Measurements from ENCODE around the gene SEC11A. TPM values are rescaled to one million over a fixed set of nuclear protein-coding genes. Genes with fewer than 3 reads are reported as not detected.

SEC11A gene
- total RNA-seq, 1 donor from 2014 or later, result 205 TPM

DNA sequence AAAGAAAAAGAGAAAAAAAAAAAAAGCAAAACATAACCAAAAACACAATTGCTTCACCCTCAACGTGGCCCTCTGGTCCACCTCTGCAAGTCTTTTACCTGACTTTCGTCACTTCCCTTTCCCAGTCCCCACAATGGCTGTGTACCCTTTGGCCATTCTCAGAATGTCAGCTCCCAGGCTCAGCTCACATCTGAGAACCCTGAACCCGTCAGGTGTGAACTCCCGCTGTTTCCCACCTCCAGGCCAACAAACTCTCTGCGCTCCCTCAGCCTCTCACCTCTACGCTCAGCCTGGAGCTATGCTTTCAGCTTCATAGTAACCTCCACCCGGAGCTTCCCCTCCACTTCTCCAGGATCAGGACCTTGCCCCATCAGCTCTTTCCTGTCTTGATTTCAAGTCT, 91.6 kb downstream of the SEC11A start:
- Histone ChIP-seq H3K4me3 (no peak overlapping the region), H3K27me3 (ENCODE audit: low read depth) (no peaks in the 10 kb centered on the region), H3K36me3 (peaks cover 24% of the 10 kb centered on the region), H3K4me1 (no peaks in the 10 kb centered on the region), H3K9me3 (peaks cover 18% of the 10 kb centered on the region), H3K27ac (no peak overlapping the region)
- intact Hi-C loops (cut with DNase I), result no loop called here
- no peak for DNase-seq
- TF ChIP-seq, protein P1, sequence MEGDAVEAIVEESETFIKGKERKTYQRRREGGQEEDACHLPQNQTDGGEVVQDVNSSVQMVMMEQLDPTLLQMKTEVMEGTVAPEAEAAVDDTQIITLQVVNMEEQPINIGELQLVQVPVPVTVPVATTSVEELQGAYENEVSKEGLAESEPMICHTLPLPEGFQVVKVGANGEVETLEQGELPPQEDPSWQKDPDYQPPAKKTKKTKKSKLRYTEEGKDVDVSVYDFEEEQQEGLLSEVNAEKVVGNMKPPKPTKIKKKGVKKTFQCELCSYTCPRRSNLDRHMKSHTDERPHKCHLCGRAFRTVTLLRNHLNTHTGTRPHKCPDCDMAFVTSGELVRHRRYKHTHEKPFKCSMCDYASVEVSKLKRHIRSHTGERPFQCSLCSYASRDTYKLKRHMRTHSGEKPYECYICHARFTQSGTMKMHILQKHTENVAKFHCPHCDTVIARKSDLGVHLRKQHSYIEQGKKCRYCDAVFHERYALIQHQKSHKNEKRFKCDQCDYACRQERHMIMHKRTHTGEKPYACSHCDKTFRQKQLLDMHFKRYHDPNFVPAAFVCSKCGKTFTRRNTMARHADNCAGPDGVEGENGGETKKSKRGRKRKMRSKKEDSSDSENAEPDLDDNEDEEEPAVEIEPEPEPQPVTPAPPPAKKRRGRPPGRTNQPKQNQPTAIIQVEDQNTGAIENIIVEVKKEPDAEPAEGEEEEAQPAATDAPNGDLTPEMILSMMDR (IDR thresholded peaks at IDR 0.05), result no peak
- ATAC-seq, result no peak

DNA sequence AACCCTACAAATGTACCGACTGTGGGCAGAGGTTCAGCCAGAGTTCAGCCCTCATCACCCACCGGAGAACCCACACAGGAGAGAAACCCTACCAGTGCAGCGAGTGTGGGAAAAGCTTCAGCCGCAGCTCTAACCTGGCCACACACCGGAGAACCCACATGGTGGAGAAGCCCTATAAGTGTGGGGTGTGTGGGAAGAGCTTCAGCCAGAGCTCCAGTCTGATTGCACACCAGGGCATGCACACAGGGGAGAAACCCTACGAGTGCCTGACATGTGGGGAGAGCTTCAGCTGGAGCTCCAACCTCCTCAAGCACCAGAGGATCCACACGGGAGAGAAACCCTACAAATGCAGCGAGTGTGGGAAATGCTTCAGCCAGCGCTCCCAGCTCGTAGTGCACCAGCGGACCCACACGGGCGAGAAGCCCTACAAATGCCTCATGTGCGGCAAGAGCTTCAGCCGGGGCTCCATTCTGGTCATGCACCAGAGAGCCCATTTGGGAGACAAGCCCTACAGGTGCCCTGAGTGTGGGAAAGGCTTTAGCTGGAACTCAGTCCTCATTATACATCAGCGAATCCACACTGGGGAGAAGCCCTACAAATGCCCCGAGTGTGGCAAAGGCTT, 94.5 kb downstream of the SEC11A start:
- ATAC-seq, result no peak
- H3K27me3 ChIP-seq (ENCODE audit: low read depth), result no peaks in the 10 kb centered on the region
- no peak for DNase-seq
- H3K9me3 ChIP-seq, result peaks cover 18% of the 10 kb centered on the region
- H3K4me3 ChIP-seq, result no peak overlapping the region
- no peak overlapping the region for H3K27ac ChIP-seq
- TF ChIP-seq, protein P1 (IDR thresholded peaks at IDR 0.05), result no peak
- peaks cover 24% of the 10 kb centered on the region for H3K36me3 ChIP-seq
- intact Hi-C loops (cut with DNase I), result no loop called here
- H3K4me1 ChIP-seq, result peaks cover 6% of the 10 kb centered on the region

DNA sequence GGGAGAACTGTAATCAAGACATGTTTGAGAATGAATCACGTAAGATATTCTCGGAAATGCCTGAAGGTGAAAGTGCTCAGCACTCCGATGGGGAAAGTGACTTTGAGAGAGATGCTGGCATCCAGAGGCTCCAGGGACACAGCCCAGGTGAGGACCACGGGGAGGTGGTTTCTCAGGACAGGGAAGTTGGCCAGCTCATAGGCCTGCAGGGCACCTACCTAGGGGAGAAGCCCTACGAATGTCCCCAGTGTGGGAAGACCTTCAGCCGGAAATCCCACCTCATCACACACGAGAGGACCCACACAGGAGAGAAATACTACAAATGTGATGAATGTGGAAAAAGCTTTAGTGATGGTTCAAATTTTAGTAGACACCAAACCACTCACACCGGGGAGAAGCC, 95.3 kb downstream of the SEC11A start:
- no peaks in the 10 kb centered on the region for H3K27me3 ChIP-seq (ENCODE audit: low read depth)
- ATAC-seq (no peak), DNase-seq (no peak)
- intact Hi-C loops (cut with DNase I), result no loop called here
- TF ChIP-seq, protein P1 (IDR thresholded peaks at IDR 0.05), result no peak
- peaks cover 11% of the 10 kb centered on the region for H3K4me1 ChIP-seq
- no peak overlapping the region for H3K27ac ChIP-seq
- H3K36me3 ChIP-seq, result peaks cover 24% of the 10 kb centered on the region
- H3K9me3 ChIP-seq, result peaks cover 18% of the 10 kb centered on the region
- no peak overlapping the region for H3K4me3 ChIP-seq

Other genes starting within 250 kb of the SEC11A start
- 6.9 TPM for gene ZSCAN2, start 115.1 kb downstream of the SEC11A start, total RNA-seq
- 29.9 TPM for gene WDR73, start 61.9 kb downstream of the SEC11A start, total RNA-seq
- 10.4 TPM for gene NMB, start 57.9 kb downstream of the SEC11A start, total RNA-seq
- gene ZNF592, start 32.5 kb upstream of the SEC11A start, total RNA-seq, result 34.8 TPM
- 14.0 TPM for gene ALPK3, start 101.2 kb upstream of the SEC11A start, total RNA-seq
- gene SLC28A1, start 168.5 kb upstream of the SEC11A start, total RNA-seq, result not detected